Endothelial cell of umbilical vein (primary cell): ENCODE results near the gene PCGF2. TPM values are rescaled to one million over a fixed set of nuclear protein-coding genes. Genes with fewer than 3 reads are reported as not detected.

ENCODE experiments used
- microRNA-seq: library from miRNA; unstranded; fragments of <30 nt; microRNA quantifications from one replicate; pipeline ENCODE4 v1.2.0, GENCODE V29; 2021; ENCODE audit warnings: borderline number of aligned reads, borderline replicate concordance
- polyA plus RNA-seq, 4 experiments: library from polyadenylated mRNA; depleted of rRNA in 3 of 4; stranded (reverse) in 3 of 4; unstranded in 1 of 4; fragments of >200 nt; gene quantifications; 2 replicates each; pipeline versions ENCODE4 v1.2.1 to v1.2.3, GENCODE V29; 2011 to 2012; ENCODE audit warnings: missing spikeins in 1 of 4
- small RNA-seq: library from RNA; depleted of rRNA; stranded (forward); fragments of <200 nt; gene quantifications from one replicate; pipeline ENCODE3, GENCODE V24; 2012; ENCODE audit warnings: low replicate concordance, low read depth; ENCODE audit not compliant: insufficient read depth, insufficient read length
- total RNA-seq: library from RNA; stranded (reverse); gene quantifications from 2 replicates; pipeline ENCODE4 v1.2.3, GENCODE V29; 2021

PCGF2 gene
- total and polyA plus RNA-seq, 2 donors (not counting 3 experiments of a cell fraction or from before 2014, with no cell fraction given) = 39.8 to 78.4 TPM

Small RNA genes within 50 kb of the gene (microRNA-seq; reads per million reads assigned to microRNA genes)
- gene MIR4726 = not detected
- not detected for gene MIR4734

Small RNA genes within 50 kb of the gene (small RNA-seq; reads per million reads assigned to genes)
- not detected for gene MIR4726
- gene MIR4734 = not detected
- not detected for gene RNA5SP440
- gene RNU6-866P = not detected

Other genes starting within 250 kb of the PCGF2 start
- 0.12 and 0.35 TPM in 2 replicates for gene SRCIN1, start 142.4 kb downstream of the PCGF2 start, total RNA-seq
- gene SRCIN1, start 142.4 kb downstream of the PCGF2 start, polyA plus RNA-seq = 0.15 and 0.37 TPM in 2 replicates
- gene EPOP, start 73.4 kb downstream of the PCGF2 start, total RNA-seq = 2.6 and 2.9 TPM in 2 replicates
- 0.43 and 0.54 TPM in 2 replicates for gene EPOP, start 73.4 kb downstream of the PCGF2 start, polyA plus RNA-seq
- gene MLLT6, start 43.1 kb downstream of the PCGF2 start, total RNA-seq = 85.4 and 86.6 TPM in 2 replicates
- 32.1 and 35.7 TPM in 2 replicates for gene MLLT6, start 43.1 kb downstream of the PCGF2 start, polyA plus RNA-seq
- gene CISD3, start 18.0 kb downstream of the PCGF2 start, total RNA-seq = 22.6 and 23.7 TPM in 2 replicates
- 8.7 and 11.1 TPM in 2 replicates for gene CISD3, start 18.0 kb downstream of the PCGF2 start, polyA plus RNA-seq
- gene PSMB3, start 4.4 kb upstream of the PCGF2 start, total RNA-seq = 213 and 227 TPM in 2 replicates
- 685 and 705 TPM in 2 replicates for gene PSMB3, start 4.4 kb upstream of the PCGF2 start, polyA plus RNA-seq
- 48.1 and 48.8 TPM in 2 replicates for gene PIP4K2B, start 51.2 kb upstream of the PCGF2 start, total RNA-seq
- gene PIP4K2B, start 51.2 kb upstream of the PCGF2 start, polyA plus RNA-seq = 22.4 and 23.1 TPM in 2 replicates
- gene CWC25, start 77.0 kb upstream of the PCGF2 start, total RNA-seq = 19.7 and 20.0 TPM in 2 replicates
- gene CWC25, start 77.0 kb upstream of the PCGF2 start, polyA plus RNA-seq = 12.4 and 13.8 TPM in 2 replicates
- gene RPL23, start 105.4 kb upstream of the PCGF2 start, total RNA-seq = 1,270 and 1,292 TPM in 2 replicates
- gene RPL23, start 105.4 kb upstream of the PCGF2 start, polyA plus RNA-seq = 1,232 and 1,847 TPM in 2 replicates
- 231 and 242 TPM in 2 replicates for gene LASP1, start 121.7 kb upstream of the PCGF2 start, total RNA-seq
- 214 and 247 TPM in 2 replicates for gene LASP1, start 121.7 kb upstream of the PCGF2 start, polyA plus RNA-seq
- gene FBXO47, start 219.1 kb upstream of the PCGF2 start, total RNA-seq = not detected in 2 replicates
- not detected in 2 replicates for gene FBXO47, start 219.1 kb upstream of the PCGF2 start, polyA plus RNA-seq